H1 (cell line): Measurements from ENCODE around the gene PRPF40B. TPM values are rescaled to one million over a fixed set of nuclear protein-coding genes. Genes with fewer than 3 reads are reported as not detected.

ENCODE experiments used
- CTCF ChIA-PET: fragments of 300-600 bp; sonication (Branson Sonifier 250); formaldehyde crosslinking; loops from one replicate; lab custom pipeline; 2021; ENCODE audit not compliant: partially characterized antibody; lab: Charles Lee
- POLR2A ChIA-PET: fragments of 300-600 bp; sonication (Branson Sonifier 250); formaldehyde crosslinking; loops from one replicate; lab custom pipeline; 2021; ENCODE audit warnings: inconsistent platforms; ENCODE audit not compliant: partially characterized antibody; lab: Charles Lee
- DNase-seq, 2 experiments: peaks; one replicate each; pipeline versions ENCODE4 v3.0.0 to v3.0.0-alpha.2; 2010 to 2022; ENCODE audit warnings: low spot score in 2 of 2, low read depth in 1 of 2, mixed read lengths in 1 of 2
- FAIRE-seq: peaks from 2 replicates; lab custom pipeline; 2011; peaks lifted over from hg19 to GRCh38; lab: Jason Lieb, UNC
- H2AFZ ChIP-seq: 2 replicates; pipeline ENCODE4 v1.8.1; 2012; ENCODE audit warnings: low read length, inconsistent platforms
- H2AK5ac ChIP-seq: 2 replicates; pipeline ENCODE4 v1.6.1; 2013; ENCODE audit warnings: low read depth, low read length
- H2BK120ac ChIP-seq: replicated peaks from 2 replicates; pipeline ENCODE3; 2013; ENCODE audit warnings: low read depth, low read length, inconsistent platforms
- H2BK12ac ChIP-seq: 2 replicates; pipeline ENCODE4 v1.6.1; 2013; ENCODE audit warnings: low read depth, low read length
- H2BK15ac ChIP-seq: 2 replicates; pipeline ENCODE4 v1.6.1; 2013; ENCODE audit warnings: low read length
- H2BK20ac ChIP-seq: 2 replicates; pipeline ENCODE4 v1.6.1; 2013; ENCODE audit warnings: low read length
- H2BK5ac ChIP-seq: 2 replicates; pipeline ENCODE4 v1.6.1; 2013; ENCODE audit warnings: low read depth, low read length
- H3K14ac ChIP-seq: 2 replicates; pipeline ENCODE4 v1.6.1; 2013; ENCODE audit warnings: inconsistent platforms; ENCODE audit not compliant: insufficient read length
- H3K18ac ChIP-seq: 2 replicates; pipeline ENCODE4 v1.6.1; 2013; ENCODE audit warnings: low read length; ENCODE audit errors: extremely low read depth
- H3K23ac ChIP-seq: 2 replicates; pipeline ENCODE4 v1.6.1; 2013; ENCODE audit warnings: inconsistent platforms; ENCODE audit not compliant: insufficient read length
- H3K23me2 ChIP-seq: 2 replicates; pipeline ENCODE4 v1.6.1; 2013; ENCODE audit warnings: low read depth, low read length
- H3K27ac ChIP-seq: 2 replicates; pipeline ENCODE4 v1.6.1; 2011; ENCODE audit warnings: low read depth, low read length, inconsistent platforms
- H3K27me3 ChIP-seq, 4 experiments: replicated peaks in 1 of 4; 1 replicate in 1 of 4; 2 replicates in 3 of 4; pipeline versions ENCODE4 v1.6.1 to v1.8.1; 2011 to 2013; ENCODE audit warnings: low read length in 3 of 4, mild to moderate bottlenecking in 3 of 4, inconsistent platforms in 2 of 4, mixed read lengths in 2 of 4, moderate library complexity in 1 of 4; ENCODE audit not compliant: control insufficient read depth in 3 of 4, insufficient read depth in 3 of 4; ENCODE audit errors: extremely low read depth in 1 of 4
- H3K36me3 ChIP-seq, 4 experiments: 2 replicates each; pipeline versions ENCODE4 v1.6.1 to v1.8.1; 2011 to 2013; ENCODE audit warnings: mild to moderate bottlenecking in 4 of 4, low read length in 3 of 4, moderate library complexity in 2 of 4, control low read depth in 1 of 4, inconsistent platforms in 1 of 4; ENCODE audit not compliant: insufficient read depth in 4 of 4, control insufficient read depth in 2 of 4
- H3K4ac ChIP-seq: replicated peaks from 2 replicates; pipeline ENCODE3; 2013; ENCODE audit warnings: low read length, low read depth, mixed read lengths, inconsistent platforms; ENCODE audit not compliant: insufficient read length
- H3K4me1 ChIP-seq, 4 experiments: replicated peaks in 1 of 4; 1 replicate in 1 of 4; 2 replicates in 3 of 4; pipeline versions ENCODE4 v1.6.1 to v1.8.1; 2011 to 2013; ENCODE audit warnings: low read length in 3 of 4, inconsistent platforms in 2 of 4, mixed read lengths in 1 of 4; ENCODE audit not compliant: insufficient read depth in 4 of 4, control insufficient read depth in 3 of 4
- H3K4me2 ChIP-seq, 2 experiments: 2 replicates each; pipeline versions ENCODE4 v1.6.1 to v1.8.1; 2011 to 2013; ENCODE audit warnings: low read depth in 2 of 2, low read length in 2 of 2, control low read depth in 1 of 2, inconsistent platforms in 1 of 2, mild to moderate bottlenecking in 1 of 2; ENCODE audit not compliant: insufficient read depth in 1 of 2
- H3K4me3 ChIP-seq, 4 experiments: fragments of 200-600, 300-600 bp in 1 of 4; sonication (generic), shearing (Covaris generic), sonication (Bioruptor Twin) in 1 of 4; 2 replicates each; pipeline versions ENCODE4 v1.5.1 to v1.8.1; 2011 to 2016; ENCODE audit warnings: low read length in 4 of 4, low read depth in 3 of 4, control low read depth in 2 of 4, inconsistent platforms in 2 of 4, mild to moderate bottlenecking in 2 of 4, mixed read lengths in 1 of 4, moderate library complexity in 1 of 4; ENCODE audit not compliant: insufficient read depth in 2 of 4; ENCODE audit errors: extremely low read depth in 1 of 4
- H3K56ac ChIP-seq: replicated peaks from 2 replicates; pipeline ENCODE3; 2013; ENCODE audit warnings: low read depth, mild to moderate bottlenecking, mixed read lengths, low read length, inconsistent platforms; ENCODE audit not compliant: insufficient read length
- H3K79me1 ChIP-seq: 2 replicates; pipeline ENCODE4 v1.6.1; 2013; ENCODE audit warnings: low read depth, low read length, control low read depth
- H3K79me2 ChIP-seq, 2 experiments: 2 replicates each; pipeline versions ENCODE4 v1.6.1 to v1.8.1; 2012 to 2013; ENCODE audit warnings: low read length in 2 of 2, mild to moderate bottlenecking in 2 of 2, inconsistent platforms in 1 of 2; ENCODE audit not compliant: insufficient read depth in 2 of 2, control insufficient read depth in 1 of 2
- H3K9ac ChIP-seq, 4 experiments: replicated peaks in 1 of 4; 1 replicate in 1 of 4; 2 replicates in 3 of 4; pipeline versions ENCODE4 v1.6.1 to v1.8.1; 2011 to 2013; ENCODE audit warnings: low read depth in 3 of 4, low read length in 3 of 4, control low read depth in 2 of 4, mild to moderate bottlenecking in 2 of 4, moderate library complexity in 2 of 4, inconsistent platforms in 1 of 4; ENCODE audit errors: extremely low read depth in 1 of 4
- H3K9me3 ChIP-seq, 2 experiments: 2 replicates each; pipeline versions ENCODE4 v1.6.1 to v1.8.1; 2012 to 2013; ENCODE audit warnings: mild to moderate bottlenecking in 2 of 2, moderate library complexity in 2 of 2, control low read depth in 1 of 2, inconsistent platforms in 1 of 2, low read depth in 1 of 2, low read length in 1 of 2, mixed read lengths in 1 of 2; ENCODE audit not compliant: insufficient read depth in 2 of 2
- H4K20me1 ChIP-seq, 2 experiments: replicated peaks in 1 of 2; 2 replicates each; pipeline versions ENCODE3 to v1.8.1; 2011 to 2013; ENCODE audit warnings: inconsistent platforms in 2 of 2, low read length in 2 of 2, mild to moderate bottlenecking in 1 of 2; ENCODE audit not compliant: insufficient read depth in 2 of 2, control insufficient read depth in 1 of 2
- H4K5ac ChIP-seq: 2 replicates; pipeline ENCODE4 v1.6.1; 2013; ENCODE audit warnings: low read length, low read depth, mixed read lengths, inconsistent platforms; ENCODE audit not compliant: insufficient read length
- H4K8ac ChIP-seq: 2 replicates; pipeline ENCODE4 v1.8.0; 2013; ENCODE audit warnings: mild to moderate bottlenecking, moderate library complexity, low read length, inconsistent platforms; ENCODE audit not compliant: insufficient read depth; ENCODE audit errors: extremely low read depth
- H4K91ac ChIP-seq: replicated peaks from 2 replicates; pipeline ENCODE3; 2013; ENCODE audit warnings: low read length, mixed read lengths, inconsistent platforms; ENCODE audit not compliant: insufficient read length
- CTCF ChIP-seq, 3 experiments: IDR thresholded peaks; 1 replicate in 2 of 3; 2 replicates in 1 of 3; pipeline versions ENCODE4 v1.5.1 to v1.6.1; 2011; ENCODE audit warnings: low read length in 3 of 3, mild to moderate bottlenecking in 3 of 3, inconsistent platforms in 2 of 3, low read depth in 1 of 3, moderate library complexity in 1 of 3; ENCODE audit not compliant: insufficient read depth in 1 of 3; ENCODE audit errors: control extremely low read depth in 1 of 3
- EP300 ChIP-seq, 2 experiments: IDR thresholded peaks; 1 replicate in 1 of 2; 2 replicates in 1 of 2; pipeline ENCODE4 v1.6.1; 2011 to 2012; ENCODE audit warnings: low read depth in 2 of 2, low read length in 2 of 2, mild to moderate bottlenecking in 2 of 2, borderline replicate concordance in 1 of 2, inconsistent platforms in 1 of 2, moderate library complexity in 1 of 2
- KDM5A ChIP-seq: fragments of 200-600 bp; IDR thresholded peaks from 2 replicates; pipeline ENCODE4 v1.7.1; 2012; ENCODE audit warnings: mild to moderate bottlenecking, low read length, inconsistent platforms, mixed read lengths
- RAD21 ChIP-seq, 2 experiments: IDR thresholded peaks in 1 of 2; conservative IDR thresholded peaks in 1 of 2; 2 replicates each; pipeline ENCODE4 v1.6.1; 2011; ENCODE audit warnings: low read depth in 2 of 2, low read length in 2 of 2, improper control_type of control experiment in 1 of 2, inconsistent platforms in 1 of 2, mild to moderate bottlenecking in 1 of 2, moderate library complexity in 1 of 2
- RBBP5 ChIP-seq: IDR thresholded peaks from 2 replicates; pipeline ENCODE4 v1.7.1; 2012; ENCODE audit warnings: low read depth, mild to moderate bottlenecking, inconsistent platforms, low read length, moderate library complexity, borderline replicate concordance
- SAP30 ChIP-seq: fragments of 300-600 bp; sonication (generic); IDR thresholded peaks from 2 replicates; pipeline ENCODE4 v1.7.1; 2012; ENCODE audit warnings: low read length, moderate library complexity, mild to moderate bottlenecking, inconsistent platforms; ENCODE audit not compliant: insufficient read depth, insufficient replicate concordance
- SIRT6 ChIP-seq: IDR thresholded peaks from one replicate; pipeline ENCODE4 v1.7.1; 2012; ENCODE audit warnings: low read length, inconsistent platforms
- SIX5 ChIP-seq: IDR thresholded peaks from 2 replicates; pipeline ENCODE4 v1.6.1; 2011; ENCODE audit warnings: mild to moderate bottlenecking, low read depth, low read length
- SP1 ChIP-seq: IDR thresholded peaks from 2 replicates; pipeline ENCODE4 v1.6.1; 2011; ENCODE audit warnings: low read depth, low read length
- SP4 ChIP-seq: IDR thresholded peaks from 2 replicates; pipeline ENCODE4 v1.6.1; 2012; ENCODE audit warnings: low read length, inconsistent platforms
- TEAD4 ChIP-seq: IDR thresholded peaks from 2 replicates; pipeline ENCODE4 v1.6.1; 2012; ENCODE audit warnings: low read depth, low read length, inconsistent platforms, mixed read lengths
- WGBS, 2 experiments: shearing (Covaris generic) in 1 of 2; methylation state at CpG; one replicate each; pipeline versions ENCODE4 v1.1.6 to v1.1.7; 2013 to 2015; ENCODE audit warnings: low lambda C conversion rate in 2 of 2, mixed read lengths in 2 of 2, inconsistent platforms in 1 of 2, low coverage in 1 of 2, missing lambda C conversion rate in 1 of 2; ENCODE audit not compliant: insufficient replicate concordance in 2 of 2, insufficient coverage in 1 of 2, insufficient read length in 1 of 2; ENCODE audit errors: extremely low coverage in 1 of 2, missing lambda C conversion rate in 1 of 2; 5-methylcytosine and 5-hydroxymethylcytosine counted together
- polyA plus RNA-seq, 7 experiments: library from polyadenylated mRNA; depleted of rRNA in 3 of 7; stranded (reverse) in 5 of 7; unstranded in 2 of 7; fragments of >200 nt in 5 of 7; fragments of 200-250 nt in 2 of 7; gene quantifications; 1 replicate in 5 of 7; 2 replicates in 1 of 7; 4 replicates in 1 of 7; pipeline versions ENCODE4 v1.2.1 to v1.2.3, GENCODE V29; 2011 to 2013; ENCODE audit warnings: missing spikeins in 2 of 7, mixed read lengths in 2 of 7
- total RNA-seq: library from RNA; stranded (reverse); fragmentation: NEBNext Ultra II Directional; extraction: Animal tissue kit (Norgen Biotek cat#: 25700); gene quantifications from 2 replicates; pipeline ENCODE4 v1.2.1, GENCODE V29; 2021

Gene PRPF40B
- total and polyA plus RNA-seq, 2 of the 8 experiments (the other 6 are each of a cell fraction or from before 2014, with no cell fraction given), result 14.4 to 24.4 TPM

GRCh38 chr12:49582850-49583249, 40.5 kb upstream of the PRPF40B start:
- no peak overlapping the region for H3K4me3 ChIP-seq
- no peak overlapping the region for H3K23ac ChIP-seq
- no peak overlapping the region for H3K18ac ChIP-seq
- no peak overlapping the region for H3K9ac ChIP-seq
- no peak overlapping the region for H2BK5ac ChIP-seq
- no peak overlapping the region for H2BK12ac ChIP-seq
- no peaks in the 10 kb centered on the region; the same call in 1 of the 2 replicates for H3K23me2 ChIP-seq
- FAIRE-seq, result no peak
- H3K4me1 ChIP-seq, result peaks cover 0 to 6% (median 4%) of the 10 kb centered on the region in 4 experiments; a peak in 4 of 7 replicates
- no peak overlapping the region for H2BK15ac ChIP-seq
- ChIA-PET CTCF (interaction anchor here (0.6 to 10.8 kb wide), 8 partner anchors 12 to 319 kb away, joined by 3 to 171 read pairs (median 22); partner anchors contain the start of gene SPATS2), POLR2A (interaction anchor here (1.1 to 4.5 kb wide), 5 partner anchors 10 to 28 kb away, joined by 3 to 20 read pairs (median 7); partner anchors contain the start of gene MCRS1)
- peaks cover 0 to 9% of the 10 kb centered on the region in 2 experiments for H4K20me1 ChIP-seq
- no peak overlapping the region for H3K14ac ChIP-seq
- no peaks in the 10 kb centered on the region for H3K9me3 ChIP-seq
- no peak overlapping the region for H4K5ac ChIP-seq
- H3K36me3 ChIP-seq, result no peaks in the 10 kb centered on the region; a peak in 1 of 8 replicates
- DNase-seq, result no peak
- no peaks in the 10 kb centered on the region; the same call in 1 of the 2 replicates for H3K79me1 ChIP-seq
- no peak overlapping the region for H3K4ac ChIP-seq
- H3K56ac ChIP-seq, result no peak overlapping the region
- no peak overlapping the region for H2AFZ ChIP-seq
- no peak overlapping the region for H2BK120ac ChIP-seq
- H3K79me2 ChIP-seq, result no peaks in the 10 kb centered on the region; a peak in 1 of 4 replicates
- H3K27ac ChIP-seq, result no peak overlapping the region
- no peak overlapping the region for H4K8ac ChIP-seq
- no peak overlapping the region for H4K91ac ChIP-seq
- no peak overlapping the region for H2BK20ac ChIP-seq
- H3K4me2 ChIP-seq, result no peak overlapping the region
- WGBS, 2 experiments, result 82% methylated on average over 4 of the region's 4 CpGs; no CpG with 5 or more reads in 1 of the 2 experiments
- H2AK5ac ChIP-seq, result no peak overlapping the region
- H3K27me3 ChIP-seq, result no peaks in the 10 kb centered on the region
- TF ChIP-seq KDM5A (no peak), SP1 (no peak), EP300 (IDR thresholded peaks at IDR 0.05; ENCODE audit: borderline replicate concordance in 1 of 2, low read depth in 2 of 2, low read length in 2 of 2) (no peak), TEAD4 (no peak), RBBP5 (no peak), RAD21 (IDR thresholded peaks at IDR 0.05 in 1 of 2, conservative IDR thresholded peaks at IDR 0.05 in 1 of 2; ENCODE audit: low read depth in 2 of 2, low read length in 2 of 2) (no peak), SIRT6 (no peak), CTCF (IDR thresholded peaks at IDR 0.05; ENCODE audit: control extremely low read depth in 1 of 3, insufficient read depth in 1 of 3, low read depth in 1 of 3, low read length in 3 of 3) (no peak), SIX5 (no peak), SAP30 (no peak), SP4 (no peak)
